ENCODE measurements around the gene ZSCAN10. TPM values are rescaled to one million over a fixed set of nuclear protein-coding genes. Genes with fewer than 3 reads are reported as not detected.

Gene ZSCAN10
- polyA plus RNA-seq, 1 donor from 2014 or later: 0.10 TPM

DNA sequence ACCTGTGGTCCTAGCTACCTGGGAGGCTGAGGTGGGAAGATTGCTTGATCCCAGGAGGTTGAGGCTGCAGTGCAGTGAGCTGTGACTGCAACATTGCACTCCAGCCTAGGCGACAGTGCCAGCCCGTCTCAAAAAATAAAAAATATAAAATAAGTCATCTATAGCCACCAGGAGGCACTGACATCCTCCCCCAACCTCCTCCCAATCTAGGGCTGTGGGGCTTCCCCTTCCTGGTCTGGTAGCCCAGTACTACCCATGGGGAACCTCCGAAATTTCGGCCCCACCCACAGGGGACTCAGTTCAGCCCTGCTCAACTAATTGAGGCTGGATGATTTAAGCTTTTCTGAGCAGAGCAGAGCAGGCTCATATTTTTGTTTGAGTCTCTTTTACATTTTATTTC, 3.2 kb downstream of the ZSCAN10 start:
- no peak overlapping the region for H3K27ac ChIP-seq (ENCODE audit: low read length)
- H3K36me3 ChIP-seq (ENCODE audit: insufficient read depth, low read length): no peaks in the 10 kb centered on the region
- no peaks in the 10 kb centered on the region for H3K9me2 ChIP-seq (ENCODE audit: insufficient read depth, low read length)
- no peaks in the 10 kb centered on the region for H3K9me3 ChIP-seq (ENCODE audit: low read length)
- H4K20me1 ChIP-seq (ENCODE audit: insufficient read depth): no peaks in the 10 kb centered on the region
- H2AFZ ChIP-seq (ENCODE audit: low read depth, low read length): no peak overlapping the region
- H3F3A ChIP-seq (ENCODE audit: insufficient read depth, low read length, poor library complexity, severe bottlenecking): no peaks in the 10 kb centered on the region
- H3K9ac ChIP-seq (ENCODE audit: low read length): no peak overlapping the region
- H3K4me2 ChIP-seq (ENCODE audit: low read length): no peak overlapping the region
- H3K4me3 ChIP-seq (ENCODE audit: low read length): no peak overlapping the region
- H3K27me3 ChIP-seq (ENCODE audit: insufficient read depth, low read depth, low read length): peaks cover 32% of the 10 kb centered on the region
- H3K79me2 ChIP-seq (replicated peaks; ENCODE audit: insufficient read depth, low read length): no peaks in the 10 kb centered on the region
- no peak for TF ChIP-seq EZH2 (IDR thresholded peaks at IDR 0.05; ENCODE audit: borderline replicate concordance, insufficient read depth, low read length, poor library complexity, severe bottlenecking)
- TF ChIP-seq REST (IDR thresholded peaks at IDR 0.05; ENCODE audit: borderline replicate concordance): no peak
- no peak for TF ChIP-seq EP300 (conservative IDR thresholded peaks at IDR 0.05; ENCODE audit: poor library complexity, severe bottlenecking)
- no peak for TF ChIP-seq CTCF (IDR thresholded peaks at IDR 0.05; ENCODE audit: poor library complexity, severe bottlenecking)
- TF ChIP-seq SMC3 (conservative IDR thresholded peaks at IDR 0.05; ENCODE audit: poor library complexity): no peak
- no peak for TF ChIP-seq RAD21 (conservative IDR thresholded peaks at IDR 0.05)
- no peak for TF ChIP-seq MXI1 (conservative IDR thresholded peaks at IDR 0.05; ENCODE audit: poor library complexity, severe bottlenecking)
- TF ChIP-seq POLR2AphosphoS5 (IDR thresholded peaks at IDR 0.05): no peak
- no peak for TF ChIP-seq TAF1 (IDR thresholded peaks at IDR 0.05; ENCODE audit: low read depth)

GRCh38 chr16:3094289-3095027, 4.6 kb downstream of the ZSCAN10 start:
- Histone ChIP-seq H3K27ac (ENCODE audit: low read length) (no peak overlapping the region), H3F3A (ENCODE audit: insufficient read depth, low read length, poor library complexity, severe bottlenecking) (no peaks in the 10 kb centered on the region), H2AFZ (ENCODE audit: low read depth, low read length) (no peak overlapping the region), H3K27me3 (ENCODE audit: insufficient read depth, low read depth, low read length) (peaks cover 24% of the 10 kb centered on the region), H3K9me2 (ENCODE audit: insufficient read depth, low read length) (no peaks in the 10 kb centered on the region), H3K4me2 (ENCODE audit: low read length) (no peak overlapping the region), H3K4me3 (ENCODE audit: low read length) (no peak overlapping the region), H3K9ac (ENCODE audit: low read length) (no peak overlapping the region), H3K79me2 (replicated peaks; ENCODE audit: insufficient read depth, low read length) (no peaks in the 10 kb centered on the region), H4K20me1 (ENCODE audit: insufficient read depth) (no peaks in the 10 kb centered on the region), H3K36me3 (ENCODE audit: insufficient read depth, low read length) (no peaks in the 10 kb centered on the region), H3K9me3 (ENCODE audit: low read length) (no peaks in the 10 kb centered on the region)
- no peak for TF ChIP-seq TAF1 (IDR thresholded peaks at IDR 0.05; ENCODE audit: low read depth)
- no peak for TF ChIP-seq REST (IDR thresholded peaks at IDR 0.05; ENCODE audit: borderline replicate concordance)
- no peak for TF ChIP-seq CTCF (IDR thresholded peaks at IDR 0.05; ENCODE audit: poor library complexity, severe bottlenecking)
- TF ChIP-seq RAD21 (conservative IDR thresholded peaks at IDR 0.05): no peak
- TF ChIP-seq MXI1 (conservative IDR thresholded peaks at IDR 0.05; ENCODE audit: poor library complexity, severe bottlenecking): no peak
- TF ChIP-seq SMC3 (conservative IDR thresholded peaks at IDR 0.05; ENCODE audit: poor library complexity): no peak
- TF ChIP-seq EZH2 (IDR thresholded peaks at IDR 0.05; ENCODE audit: borderline replicate concordance, insufficient read depth, low read length, poor library complexity, severe bottlenecking): no peak
- no peak for TF ChIP-seq POLR2AphosphoS5 (IDR thresholded peaks at IDR 0.05)
- TF ChIP-seq EP300 (conservative IDR thresholded peaks at IDR 0.05; ENCODE audit: poor library complexity, severe bottlenecking): no peak

Data from neural cell (in vitro differentiated cells).